Keratinocyte (primary cell): ENCODE results near the gene ARHGEF25. TPM values are rescaled to one million over a fixed set of nuclear protein-coding genes. Genes with fewer than 3 reads are reported as not detected.

Experiments used
- DNase-seq: peaks from one replicate; pipeline ENCODE4 v3.0.0-alpha.2; 2011; ENCODE audit warnings: low read depth, missing footprints, low spot score
- FAIRE-seq: peaks from 2 replicates; lab custom pipeline; 2011; peaks lifted over from hg19 to GRCh38; lab: Jason Lieb, UNC
- H2AFZ ChIP-seq: 2 replicates; pipeline ENCODE4 v1.6.0; 2012; ENCODE audit warnings: low read length, control low read depth, inconsistent platforms; ENCODE audit not compliant: control insufficient read depth
- H3K27ac ChIP-seq: 2 replicates; pipeline ENCODE4 v1.5.1; 2011; ENCODE audit warnings: low read length; ENCODE audit not compliant: control insufficient read depth, insufficient read depth
- H3K27me3 ChIP-seq: 3 replicates; pipeline ENCODE4 v1.6.0; 2011; ENCODE audit warnings: low read length; ENCODE audit not compliant: control insufficient read depth, insufficient read depth; ENCODE audit errors: extremely low read depth
- H3K36me3 ChIP-seq, 2 experiments: 2 replicates in 1 of 2; 3 replicates in 1 of 2; pipeline ENCODE4 v1.5.1; 2011; ENCODE audit warnings: low read length in 2 of 2, mild to moderate bottlenecking in 1 of 2; ENCODE audit not compliant: control insufficient read depth in 2 of 2, insufficient read depth in 2 of 2; ENCODE audit errors: extremely low read depth in 1 of 2
- H3K4me1 ChIP-seq: 3 replicates; pipeline ENCODE4 v1.5.1; 2011; ENCODE audit warnings: low read length; ENCODE audit not compliant: control insufficient read depth, insufficient read depth; ENCODE audit errors: extremely low read depth
- H3K4me2 ChIP-seq: 3 replicates; pipeline ENCODE4 v1.6.0; 2011; ENCODE audit warnings: low read depth, low read length; ENCODE audit not compliant: control insufficient read depth, insufficient read depth; ENCODE audit errors: extremely low read depth
- H3K4me3 ChIP-seq, 3 experiments: fragments of 200-600 bp in 1 of 3; sonication (generic) in 1 of 3; 2 replicates in 2 of 3; 3 replicates in 1 of 3; pipeline ENCODE4 v1.5.1; 2011 to 2016; ENCODE audit warnings: low read length in 3 of 3, mild to moderate bottlenecking in 3 of 3, control low read depth in 2 of 3, inconsistent platforms in 1 of 3, low read depth in 1 of 3, mixed read lengths in 1 of 3, mixed run types in 1 of 3, moderate library complexity in 1 of 3; ENCODE audit not compliant: control insufficient read depth in 2 of 3, insufficient read depth in 2 of 3; ENCODE audit errors: extremely low read depth in 1 of 3
- H3K79me2 ChIP-seq: 2 replicates; pipeline ENCODE4 v1.6.0; 2012; ENCODE audit warnings: low read length; ENCODE audit not compliant: control insufficient read depth, insufficient read depth
- H3K9ac ChIP-seq: 3 replicates; pipeline ENCODE4 v1.6.0; 2011; ENCODE audit warnings: low read length; ENCODE audit not compliant: control insufficient read depth, insufficient read depth; ENCODE audit errors: extremely low read depth
- H3K9me1 ChIP-seq: 3 replicates; pipeline ENCODE4 v1.6.0; 2011; ENCODE audit warnings: low read length; ENCODE audit not compliant: control insufficient read depth, insufficient read depth; ENCODE audit errors: extremely low read depth
- H3K9me3 ChIP-seq: 2 replicates; pipeline ENCODE4 v1.5.1; 2012; ENCODE audit warnings: low read depth, low read length; ENCODE audit not compliant: control insufficient read depth
- H4K20me1 ChIP-seq: 3 replicates; pipeline ENCODE4 v1.6.0; 2011; ENCODE audit warnings: low read length; ENCODE audit not compliant: control insufficient read depth, insufficient read depth; ENCODE audit errors: extremely low read depth
- CTCF ChIP-seq, 3 experiments: IDR thresholded peaks in 1 of 3; conservative IDR thresholded peaks in 1 of 3; optimal IDR thresholded peaks in 1 of 3; 2 replicates in 2 of 3; 3 replicates in 1 of 3; pipeline versions ENCODE3 to v1.5.1; 2011; ENCODE audit warnings: low read length in 3 of 3, mild to moderate bottlenecking in 3 of 3, moderate library complexity in 2 of 3, control low read depth in 1 of 3, inconsistent platforms in 1 of 3; ENCODE audit not compliant: insufficient read depth in 2 of 3; ENCODE audit errors: extremely low read depth in 1 of 3
- EZH2 ChIP-seq: IDR thresholded peaks from one replicate; pipeline ENCODE4 v1.6.1; 2012; ENCODE audit warnings: inconsistent platforms, mild to moderate bottlenecking, low read length, moderate library complexity
- dilution Hi-C: fragments of 300-500 bp; cut with MboI; formaldehyde crosslinking; loops from one replicate; pipeline ENCODE4 v1.7.0; 2020; ENCODE audit warnings: low sequenced_read_pairs; ENCODE audit not compliant: extremely low pct_ligation_motif_present
- polyA plus RNA-seq, 5 experiments: library from polyadenylated mRNA; depleted of rRNA in 3 of 5; stranded (reverse) in 3 of 5; stranded (forward) in 1 of 5; unstranded in 1 of 5; fragments of >200 nt; gene quantifications; 1 replicate in 1 of 5; 2 replicates in 3 of 5; 3 replicates in 1 of 5; pipeline versions ENCODE4 v1.2.1 to v1.2.3, GENCODE V29; 2011 to 2012; ENCODE audit warnings: missing spikeins in 2 of 5, low read depth in 1 of 5, low replicate concordance in 1 of 5

Gene ARHGEF25
- polyA plus RNA-seq, 1 donor (not counting 4 experiments of a cell fraction or from before 2014, with no cell fraction given): 0.12 TPM

- Histone ChIP-seq H3K79me2 (no peaks in the 10 kb centered on the region), H3K4me3 (no peak overlapping the region), H4K20me1 (no peaks in the 10 kb centered on the region), H3K9ac (no peak overlapping the region), H3K4me1 (no peaks in the 10 kb centered on the region), H3K36me3 (no peaks in the 10 kb centered on the region), H3K9me3 (no peaks in the 10 kb centered on the region), H3K27ac (no peak overlapping the region), H3K4me2 (no peak overlapping the region), H2AFZ (no peak overlapping the region), H3K27me3 (peaks cover 6% of the 10 kb centered on the region), H3K9me1 (no peaks in the 10 kb centered on the region)
- FAIRE-seq: no peak
- no peak for DNase-seq
- no peak for TF ChIP-seq CTCF (optimal IDR thresholded peaks at IDR 0.05 in 1 of 3, IDR thresholded peaks at IDR 0.05 in 1 of 3, conservative IDR thresholded peaks at IDR 0.05 in 1 of 3; ENCODE audit: extremely low read depth in 1 of 3, insufficient read depth in 2 of 3, low read length in 3 of 3)
- TF ChIP-seq EZH2: no peak
- dilution Hi-C loops: loop anchor here (10.0 to 25.0 kb wide), 2 partner anchors 57 to 159 kb away; partner anchors contain the start of genes AGAP2, B4GALNT1 and TSPAN31
Observed at GRCh38 chr12:57577981-57578758, 33.1 kb upstream of the ARHGEF25 start.

GRCh38 chr12:57579011-57579410 is 32.2 kb upstream of the ARHGEF25 start:
- H3K36me3 ChIP-seq: no peaks in the 10 kb centered on the region
- FAIRE-seq (no peak), DNase-seq (no peak)
- peaks cover 6% of the 10 kb centered on the region for H3K27me3 ChIP-seq
- H3K27ac ChIP-seq: no peak overlapping the region
- no peaks in the 10 kb centered on the region for H4K20me1 ChIP-seq
- TF ChIP-seq CTCF (optimal IDR thresholded peaks at IDR 0.05 in 1 of 3, IDR thresholded peaks at IDR 0.05 in 1 of 3, conservative IDR thresholded peaks at IDR 0.05 in 1 of 3; ENCODE audit: extremely low read depth in 1 of 3, insufficient read depth in 2 of 3, low read length in 3 of 3) (no peak), EZH2 (no peak)
- H3K4me2 ChIP-seq: no peak overlapping the region
- H3K9me1 ChIP-seq: no peaks in the 10 kb centered on the region
- H3K4me1 ChIP-seq: no peaks in the 10 kb centered on the region
- H3K9ac ChIP-seq: no peak overlapping the region
- no peaks in the 10 kb centered on the region for H3K79me2 ChIP-seq
- H2AFZ ChIP-seq: no peak overlapping the region
- dilution Hi-C loops: loop anchor here (10.0 to 25.0 kb wide), 2 partner anchors 56 to 158 kb away; partner anchors contain the start of genes AGAP2, B4GALNT1 and TSPAN31
- no peak overlapping the region for H3K4me3 ChIP-seq
- H3K9me3 ChIP-seq: no peaks in the 10 kb centered on the region
